K562 (cell line): Measurements from ENCODE around the gene HBB. TPM values are rescaled to one million over a fixed set of nuclear protein-coding genes. Genes with fewer than 3 reads are reported as not detected.
A peak's percentile ranks its signal among the peaks of the same experiment; 100 is the strongest.

Source experiments
- BCOR ChIP-seq: fragments of 450-650 bp; IDR thresholded peaks from 2 replicates; pipeline ENCODE4 v1.6.1; 2016
- CBFA2T3 ChIP-seq: fragments of 450-650 bp; IDR thresholded peaks from 2 replicates; pipeline ENCODE4 v1.6.1; 2017
- CHD7 ChIP-seq: fragments of 200-600 bp; sonication (generic); IDR thresholded peaks from one replicate; pipeline ENCODE4 v1.6.1; 2012; ENCODE audit warnings: mild to moderate bottlenecking, low read depth, low read length, inconsistent platforms
- CXXC5 ChIP-seq: fragments of 250-450 bp; sonication (Bioruptor Pico); IDR thresholded peaks from 2 replicates; pipeline ENCODE4 v1.8.0; 2022; ENCODE audit warnings: inconsistent platforms, mild to moderate bottlenecking, moderate library complexity
- ESRRA ChIP-seq: fragments of 450-650 bp; IDR thresholded peaks from 2 replicates; pipeline ENCODE4 v1.6.1; 2014; ENCODE audit warnings: low read depth, mild to moderate bottlenecking, moderate library complexity, borderline replicate concordance
- EWSR1 ChIP-seq: fragments of 450-650 bp; IDR thresholded peaks from 2 replicates; pipeline ENCODE4 v1.6.1; 2018; ENCODE audit warnings: borderline replicate concordance, mild to moderate bottlenecking, low read depth, moderate library complexity; ENCODE audit not compliant: partially characterized antibody
- FOXA1 ChIP-seq: fragments of 450-650 bp; IDR thresholded peaks from 2 replicates; pipeline ENCODE4 v1.6.1; 2016; ENCODE audit warnings: mild to moderate bottlenecking, borderline replicate concordance
- HES1 ChIP-seq: fragments of 450-650 bp; IDR thresholded peaks from 2 replicates; pipeline ENCODE4 v1.6.1; 2016; ENCODE audit warnings: low read depth, mild to moderate bottlenecking, moderate library complexity
- KAT7 ChIP-seq: sonication (generic); formaldehyde crosslinking; IDR thresholded peaks from 2 replicates; pipeline ENCODE4 v1.8.0; 2022; ENCODE audit warnings: missing genetic modification reagents, mild to moderate bottlenecking, borderline replicate concordance
- KAT8 ChIP-seq: fragments of 450-650 bp; IDR thresholded peaks from 2 replicates; pipeline ENCODE4 v1.6.1; 2016; ENCODE audit warnings: low read depth, mild to moderate bottlenecking
- KLF16 ChIP-seq: IDR thresholded peaks from 2 replicates; pipeline ENCODE4 v1.6.1; 2016; ENCODE audit warnings: antibody characterized with exemption
- NFRKB ChIP-seq: fragments of 450-650 bp; IDR thresholded peaks from 2 replicates; pipeline ENCODE4 v1.6.1; 2016; ENCODE audit warnings: low read depth
- NR2C1 ChIP-seq, 2 experiments: fragments of 450-650 bp; IDR thresholded peaks; 2 replicates each; pipeline ENCODE4 v1.6.1; 2017; ENCODE audit warnings: mild to moderate bottlenecking in 2 of 2, antibody characterized with exemption in 1 of 2, inconsistent platforms in 1 of 2, missing compliant biosample characterization in 1 of 2, missing genetic modification characterization in 1 of 2
- NR3C1 ChIP-seq: sonication (generic); formaldehyde crosslinking; IDR thresholded peaks from 2 replicates; pipeline ENCODE4 v1.8.1; 2022; ENCODE audit warnings: missing genetic modification reagents
- POLR2AphosphoS5 ChIP-seq: IDR thresholded peaks from 2 replicates; pipeline ENCODE4 v1.6.1; 2011; ENCODE audit warnings: mild to moderate bottlenecking, low read depth, low read length, moderate library complexity; ENCODE audit not compliant: control insufficient read depth, insufficient read depth
- ZNF121 ChIP-seq: sonication (generic); formaldehyde crosslinking; conservative IDR thresholded peaks from 2 replicates; pipeline ENCODE4 v1.8.0; 2022; ENCODE audit warnings: missing genetic modification reagents
- ZNF384 ChIP-seq: IDR thresholded peaks from 2 replicates; pipeline ENCODE4 v1.6.1; 2012; ENCODE audit warnings: low read depth, low read length, improper control_type of control experiment
- ZNF655 ChIP-seq: fragments of 250-450 bp; sonication (Bioruptor Pico); IDR thresholded peaks from 2 replicates; pipeline ENCODE4 v1.5.0; 2021
- polyA plus RNA-seq, 8 experiments: library from polyadenylated mRNA; depleted of rRNA in 4 of 8; stranded (reverse) in 5 of 8; unstranded in 3 of 8; fragments of >200 nt; fragmentation: Nextera tagmentation in 2 of 8; fragmentation: Illumina TruSeq in 1 of 8; extraction: Ambion mirVana in 2 of 8; extraction: Trizol in 1 of 8; gene quantifications; 2 replicates each; pipeline versions ENCODE4 v1.2.1 to v1.2.3, GENCODE V29; 2011 to 2014; ENCODE audit warnings: inconsistent platforms in 1 of 8, missing spikeins in 1 of 8
- total RNA-seq, 7 experiments: library from RNA; depleted of rRNA in 6 of 7; stranded (reverse); fragments of >200 nt in 6 of 7; fragmentation: Illumina TruSeq in 2 of 7; extraction: Trizol in 2 of 7; gene quantifications; 2 replicates each; pipeline versions ENCODE4 v1.2.1 to v1.2.3, GENCODE V29; 2011 to 2021; ENCODE audit warnings: low replicate concordance in 1 of 7

Gene HBB
- total and polyA plus RNA-seq, 9 of the 15 experiments (the other 6 are each of a cell fraction or from before 2014, with no cell fraction given): 0.33 to 3.4 (median 1.2) TPM; not detected in 2

- TF ChIP-seq CHD7 (no peak), NFRKB (no peak), NR2C1 (IDR thresholded peaks at IDR 0.05) (no peak), NR2C1 (tag; IDR thresholded peaks at IDR 0.05) (no peak), KAT7 (no peak), ZNF121 (CRISPR knock-in tag) (no peak), POLR2AphosphoS5 (no peak), CBFA2T3 (no peak), ESRRA (no peak), CXXC5 (CRISPR knock-in tag) (no peak; the same call in 1 of the 2 replicates), BCOR (no peak), ZNF655 (no peak), HES1 (no peak), ZNF384 (0 out of 2 replicates have a peak, but pooled peaks have one; percentile 32), FOXA1 (no peak), NR3C1 (CRISPR knock-in tag) (no peak), KAT8 (0 out of 2 replicates have a peak, but pooled peaks have one; percentile 34), EWSR1 (peak; percentile 79), KLF16 (no peak)
Measured at GRCh38 chr11:5243816-5244180, 16.9 kb upstream of the HBB start (continued).
